Keratinocyte (primary cell): ENCODE results near the gene IDH3A.

Experiments used
- CTCF ChIP-seq, 3 experiments: IDR thresholded peaks in 1 of 3; conservative IDR thresholded peaks in 1 of 3; optimal IDR thresholded peaks in 1 of 3; 2 replicates in 2 of 3; 3 replicates in 1 of 3; pipeline versions ENCODE3 to v1.5.1; 2011; ENCODE audit warnings: low read length in 3 of 3, mild to moderate bottlenecking in 3 of 3, moderate library complexity in 2 of 3, control low read depth in 1 of 3, inconsistent platforms in 1 of 3; ENCODE audit not compliant: insufficient read depth in 2 of 3; ENCODE audit errors: extremely low read depth in 1 of 3
- EZH2 ChIP-seq: IDR thresholded peaks from one replicate; pipeline ENCODE4 v1.6.1; 2012; ENCODE audit warnings: inconsistent platforms, mild to moderate bottlenecking, low read length, moderate library complexity

GRCh38 chr15:78205337-78205736, 56.2 kb downstream of the IDH3A start:
- TF ChIP-seq CTCF (optimal IDR thresholded peaks at IDR 0.05 in 1 of 3, IDR thresholded peaks at IDR 0.05 in 1 of 3, conservative IDR thresholded peaks at IDR 0.05 in 1 of 3; ENCODE audit: extremely low read depth in 1 of 3, insufficient read depth in 2 of 3, low read length in 3 of 3) = no peak
- TF ChIP-seq EZH2 = no peak
